GM19023 (cell line): ENCODE data around the gene ARHGEF19.
"Not testable (repeated sequence)": the region's sequence is repeated elsewhere in the genome, so short reads cannot be mapped to it uniquely, and the experiment has no call there.

ENCODE experiments used
- ATAC-seq: cut with Tn5 transposase; IDR thresholded peaks from one replicate; pipeline ENCODE4 v1.9.1; 2021; ENCODE audit warnings: mild to moderate bottlenecking, moderate library complexity; ENCODE audit not compliant: unreplicated experiment

Gene ARHGEF19

DNA sequence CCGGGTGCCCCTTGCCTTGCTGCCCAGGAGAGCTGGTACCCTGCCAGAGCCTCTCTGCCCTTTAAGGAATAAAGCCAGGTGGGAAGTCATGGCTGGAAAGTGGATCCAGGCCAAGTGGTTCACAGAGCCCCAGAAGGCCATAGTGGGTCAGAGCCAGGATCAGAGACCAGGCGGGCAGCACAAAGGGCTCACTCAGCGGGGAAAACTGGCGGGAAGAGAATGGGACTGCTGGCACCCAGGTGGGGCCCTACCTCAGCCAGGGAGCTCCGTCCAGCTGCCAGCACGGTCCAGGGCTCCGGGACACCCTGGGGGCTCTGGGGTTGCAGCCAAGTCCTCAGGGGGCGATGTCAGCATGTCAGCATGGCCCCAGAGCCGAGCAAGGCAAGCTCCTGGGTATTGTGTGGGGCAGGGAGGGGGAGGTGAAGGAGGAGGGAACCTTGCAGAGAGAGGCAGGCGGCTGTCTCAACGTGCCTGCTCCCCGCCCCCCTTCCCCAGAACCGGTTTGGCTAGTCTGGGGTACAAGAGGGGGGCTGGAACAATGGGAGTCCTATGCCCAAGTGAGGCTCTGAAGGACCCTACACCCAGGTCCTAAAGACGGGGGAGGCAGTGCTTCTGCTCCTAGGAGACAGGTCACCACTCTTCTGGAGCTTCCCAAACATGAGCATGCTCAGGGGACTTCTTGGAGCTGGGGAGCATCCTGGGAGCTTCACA, at the start of gene ARHGEF19:
Gene ARHGEF19, minus strand, starts transcription at position 402 of the 711 bp plus-strand sequence. CDS start 3,598 bp downstream, outside the sequence.
- no peak for ATAC-seq

GRCh38 chr1:16262067-16262466, 49.6 kb upstream of the ARHGEF19 start:
- no peak for ATAC-seq

DNA sequence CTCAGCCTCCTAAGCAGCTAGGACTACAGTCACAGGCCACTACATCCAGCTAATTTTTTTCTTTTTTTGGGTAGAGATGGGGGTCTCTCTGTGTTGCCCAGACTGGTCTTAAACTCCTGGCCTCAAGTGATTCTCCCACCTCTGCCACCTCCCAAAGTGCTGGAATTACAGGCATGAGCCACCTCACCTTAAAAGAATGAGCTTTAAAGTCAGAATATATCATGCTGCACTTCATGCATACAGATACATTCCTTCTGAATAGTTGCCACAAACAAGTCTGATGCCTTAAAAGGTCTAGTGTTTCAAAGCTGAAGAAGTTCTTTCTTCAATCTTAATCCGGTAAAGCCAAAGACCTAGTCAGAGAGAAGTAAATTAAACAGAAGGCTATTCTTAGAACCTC, 48.4 kb upstream of the ARHGEF19 start:
- ATAC-seq, result no peak

- no peak for ATAC-seq
These were observed 46.2 kb upstream of the ARHGEF19 start for GRCh38 chr1:16258591-16259135.

- no peak for ATAC-seq
These were observed 45.5 kb upstream of the ARHGEF19 start for GRCh38 chr1:16257968-16258367.

- not testable (repeated sequence) for ATAC-seq
These were observed 45.1 kb upstream of the ARHGEF19 start for GRCh38 chr1:16257556-16257955.

DNA sequence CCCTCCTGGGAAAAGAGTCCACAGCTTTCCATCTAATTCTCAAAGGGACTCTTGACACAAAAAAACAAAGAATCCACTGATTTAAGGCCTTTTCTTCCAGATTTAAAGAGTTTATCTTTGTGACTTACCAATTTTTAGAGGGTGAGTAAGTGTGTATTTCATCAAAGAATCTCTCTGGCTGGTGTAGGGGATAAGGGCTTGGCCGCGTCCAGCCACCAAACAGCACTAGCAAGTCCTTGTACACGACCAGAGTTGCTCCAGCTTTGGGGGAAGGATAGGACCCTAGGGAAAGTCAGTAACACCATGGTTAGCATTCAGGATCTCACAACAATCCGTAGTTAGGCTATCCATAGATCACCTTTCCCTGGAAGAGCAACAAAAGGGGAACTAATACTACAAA, 44.0 kb upstream of the ARHGEF19 start:
- ATAC-seq, result no peak

DNA sequence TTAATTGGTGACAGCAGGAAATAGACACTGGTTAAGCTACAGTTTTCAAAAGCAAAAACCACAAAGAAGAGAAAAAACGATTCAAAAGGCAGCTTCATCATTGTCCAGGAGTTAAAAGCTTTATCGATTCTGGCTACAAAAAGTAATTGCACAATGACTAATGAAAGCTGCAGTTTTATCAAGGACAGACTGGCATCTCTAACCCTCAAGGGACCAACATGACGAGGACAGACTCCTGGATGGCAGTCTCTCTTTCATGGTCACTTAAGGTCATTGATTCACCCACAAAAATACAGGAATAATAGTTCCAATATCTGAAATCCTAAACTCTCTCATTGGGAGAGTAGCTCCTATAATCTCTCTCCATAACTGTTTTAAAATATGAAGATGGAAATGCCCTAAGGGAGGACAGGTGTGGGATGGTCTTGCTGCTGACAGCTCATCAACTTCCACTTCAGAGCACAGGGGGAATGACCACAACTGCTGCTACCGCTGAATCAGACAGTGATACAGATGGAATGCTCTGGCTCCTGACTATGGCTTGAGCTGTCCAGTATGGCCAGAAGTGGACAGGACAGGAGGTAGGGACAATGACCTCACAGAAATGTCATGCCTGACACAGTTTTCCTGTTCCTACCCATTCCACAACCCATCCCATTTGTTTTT, 41.9 kb upstream of the ARHGEF19 start:
- no peak for ATAC-seq

GRCh38 chr1:16253332-16253922, 41.0 kb upstream of the ARHGEF19 start:
- ATAC-seq, result no peak

- no peak for ATAC-seq
These were observed 40.5 kb upstream of the ARHGEF19 start for GRCh38 chr1:16252912-16253311.

GRCh38 chr1:16251381-16251780, 38.9 kb upstream of the ARHGEF19 start:
- ATAC-seq, result no peak

- ATAC-seq, result no peak
These were observed 38.2 kb upstream of the ARHGEF19 start for GRCh38 chr1:16250524-16251251.

DNA sequence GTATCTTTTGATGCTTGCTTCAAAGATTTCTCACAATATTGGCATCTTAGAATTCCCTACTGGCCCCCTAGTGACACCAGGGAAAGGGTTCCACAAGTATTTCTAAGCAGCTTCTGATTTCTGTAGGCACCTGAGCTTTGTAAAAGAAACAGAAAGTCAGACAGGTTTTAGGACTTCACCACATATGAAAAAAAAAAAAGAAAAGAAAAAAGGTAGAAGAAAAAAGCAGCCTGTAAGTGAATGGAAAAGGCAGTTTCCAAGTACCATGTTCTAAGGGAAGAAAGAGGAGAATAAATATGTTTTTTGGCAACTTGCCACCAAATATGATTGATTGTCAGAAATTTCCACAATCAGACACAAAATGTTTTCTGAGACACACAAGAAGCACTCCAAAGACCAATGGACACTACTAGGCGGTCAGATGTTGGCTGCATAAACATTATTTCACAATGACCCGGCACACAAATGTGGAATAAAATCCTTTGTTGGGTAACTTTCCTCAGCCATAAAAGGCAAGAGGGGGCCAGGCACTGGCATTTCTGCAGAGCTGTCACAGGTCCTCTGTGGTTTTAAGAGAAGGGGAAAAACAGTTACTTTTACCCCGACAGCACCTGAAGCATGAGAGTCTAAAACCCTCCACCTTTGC, 37.3 kb upstream of the ARHGEF19 start:
- ATAC-seq, result no peak

- no peak for ATAC-seq
These were observed 36.4 kb upstream of the ARHGEF19 start for GRCh38 chr1:16248603-16249516.

DNA sequence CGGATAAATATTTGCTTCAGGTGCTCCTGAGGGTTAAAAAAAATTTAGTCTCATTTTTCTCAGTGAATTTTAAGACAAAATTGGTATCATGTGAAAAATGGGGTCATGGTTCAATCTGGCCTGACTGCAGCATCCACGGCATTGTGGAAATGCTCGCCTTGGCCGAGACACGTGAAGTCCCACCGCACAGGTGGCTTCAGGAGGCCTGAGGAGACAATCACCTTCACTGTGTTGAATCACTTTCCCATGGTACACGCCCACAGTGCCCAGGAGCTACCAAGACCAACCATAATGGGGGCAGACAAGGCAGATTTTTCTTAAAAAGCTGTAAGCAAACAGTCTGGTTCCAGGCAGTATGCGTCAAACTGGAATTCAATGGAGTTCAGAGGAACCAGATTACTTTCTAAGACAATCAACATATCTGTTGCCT, 35.6 kb upstream of the ARHGEF19 start:
- ATAC-seq, result no peak

DNA sequence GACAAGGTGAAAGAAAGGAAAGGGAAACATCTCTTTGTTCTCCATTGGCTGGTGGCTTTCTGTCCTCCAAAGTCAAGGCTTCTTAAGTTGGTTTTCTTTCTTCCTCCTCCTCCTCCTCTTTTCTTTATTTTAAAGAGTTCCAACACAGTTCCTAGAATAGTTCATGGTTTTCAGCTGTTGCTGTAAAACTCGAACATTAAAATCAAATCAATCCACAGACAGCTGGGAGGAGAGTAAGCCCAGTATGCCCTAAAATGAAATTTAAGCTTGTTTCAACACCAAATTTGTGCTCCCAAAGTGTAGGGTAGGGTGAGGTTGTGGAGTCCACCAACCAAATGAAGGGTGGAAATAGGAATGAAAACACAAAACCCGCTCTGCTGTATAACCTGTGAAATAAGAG, 35.0 kb upstream of the ARHGEF19 start:
- ATAC-seq, result no peak

DNA sequence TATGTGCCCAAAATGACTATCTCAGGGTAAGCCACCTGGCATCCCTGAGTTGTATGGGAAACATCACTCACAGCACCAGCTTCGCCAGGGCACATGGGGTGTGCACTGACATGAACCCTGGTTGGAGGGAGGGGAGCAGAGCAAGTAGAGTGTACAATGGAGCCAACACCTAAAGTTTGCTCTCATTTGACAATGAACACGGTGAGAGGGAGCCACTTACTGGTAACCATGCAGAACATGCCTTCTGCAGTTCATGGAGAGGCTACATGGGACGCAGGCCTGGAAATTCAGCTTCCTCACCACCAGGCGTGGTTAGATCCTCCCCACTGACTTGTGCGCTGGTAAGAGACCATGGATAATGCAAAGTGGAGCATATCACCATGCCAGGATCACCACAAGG, 34.5 kb upstream of the ARHGEF19 start:
- no peak for ATAC-seq

GRCh38 chr1:16246239-16246638, 33.8 kb upstream of the ARHGEF19 start:
- ATAC-seq, result not testable (repeated sequence)

GRCh38 chr1:16245476-16246196, 33.2 kb upstream of the ARHGEF19 start:
- ATAC-seq, result no peak
